Left kidney (tissue), 2 donors: ENCODE results near the gene TRPM3. TPM values are rescaled to one million over a fixed set of nuclear protein-coding genes. Genes with fewer than 3 reads are reported as not detected.

Experiments
- DNase-seq: peaks from one replicate; pipeline ENCODE4 v3.0.0-alpha.2; 2013
- polyA plus RNA-seq: library from polyadenylated mRNA; unstranded; fragments of 120-200 nt; gene quantifications from one replicate; pipeline ENCODE4 v1.2.1, GENCODE V29; 2013; ENCODE audit not compliant: insufficient read length

Gene TRPM3
- polyA plus RNA-seq, 1 donor = 15.4 TPM

- no peak for DNase-seq
Measured at GRCh38 chr9:70517926-70518610, 603.4 kb downstream of the TRPM3 start.

- no peak for DNase-seq
Measured at GRCh38 chr9:70514273-70514672, 607.1 kb downstream of the TRPM3 start.

DNA sequence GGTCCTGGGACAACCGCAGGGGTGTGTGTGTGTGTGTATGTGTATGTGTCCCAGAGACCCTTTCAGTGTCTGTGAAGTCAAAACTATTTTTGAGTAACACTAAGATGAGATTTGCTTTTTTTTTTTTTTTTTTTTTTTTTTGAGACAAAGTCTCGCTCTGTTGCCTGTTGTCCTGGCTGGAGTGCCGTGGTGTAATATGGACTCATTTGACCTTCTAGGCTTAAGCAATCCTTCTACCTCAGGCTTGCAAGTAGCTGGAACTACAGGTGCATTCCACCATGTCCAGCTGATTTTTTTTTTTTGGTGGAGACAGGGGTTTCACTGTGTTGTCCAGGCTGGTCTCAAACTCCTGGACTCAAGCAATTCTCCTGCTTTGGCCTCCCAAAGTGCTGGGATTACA, 609.6 kb downstream of the TRPM3 start:
- DNase-seq = no peak

GRCh38 chr9:70510157-70510770, 611.2 kb downstream of the TRPM3 start:
- no peak for DNase-seq

DNA sequence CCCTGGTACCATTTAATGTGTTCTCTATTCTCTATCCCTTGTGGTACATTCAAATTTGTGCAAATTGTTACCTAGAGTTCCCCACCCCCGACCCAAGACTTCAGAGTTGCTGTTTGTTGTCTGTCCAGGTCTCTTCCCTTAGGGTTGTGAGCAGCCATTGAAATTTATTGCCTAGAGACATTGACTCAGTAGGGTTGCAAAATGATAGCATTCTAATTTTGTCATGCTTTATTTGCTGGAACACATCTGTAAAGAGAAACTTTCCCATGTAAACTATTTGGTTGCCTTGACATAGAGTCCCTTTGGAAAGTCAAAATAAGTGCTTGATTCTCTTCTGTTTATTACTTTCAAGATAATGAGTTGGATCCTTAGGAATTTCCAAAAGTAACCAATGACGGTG, 615.3 kb downstream of the TRPM3 start:
- DNase-seq = no peak

DNA sequence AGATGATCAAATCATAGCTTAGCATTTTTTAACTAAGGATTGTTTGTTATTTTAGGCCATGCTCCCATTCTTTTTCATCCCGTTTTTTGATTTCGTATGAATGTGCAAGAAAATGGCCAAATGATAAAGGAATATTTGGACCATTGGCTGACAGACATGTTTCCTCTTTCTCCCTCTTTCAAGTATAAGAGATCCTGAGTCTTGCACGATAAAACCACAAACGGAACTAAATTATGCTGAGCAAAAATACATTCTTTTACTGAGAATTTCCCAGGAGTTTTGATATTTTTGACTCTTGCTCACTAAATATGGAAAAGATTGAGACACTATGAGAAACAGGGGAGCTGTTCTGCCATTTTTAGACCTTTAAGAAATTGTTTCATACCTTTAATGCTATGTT, 616.6 kb downstream of the TRPM3 start:
- no peak for DNase-seq

- DNase-seq = no peak
Measured at GRCh38 chr9:70502690-70503089, 618.7 kb downstream of the TRPM3 start.

DNA sequence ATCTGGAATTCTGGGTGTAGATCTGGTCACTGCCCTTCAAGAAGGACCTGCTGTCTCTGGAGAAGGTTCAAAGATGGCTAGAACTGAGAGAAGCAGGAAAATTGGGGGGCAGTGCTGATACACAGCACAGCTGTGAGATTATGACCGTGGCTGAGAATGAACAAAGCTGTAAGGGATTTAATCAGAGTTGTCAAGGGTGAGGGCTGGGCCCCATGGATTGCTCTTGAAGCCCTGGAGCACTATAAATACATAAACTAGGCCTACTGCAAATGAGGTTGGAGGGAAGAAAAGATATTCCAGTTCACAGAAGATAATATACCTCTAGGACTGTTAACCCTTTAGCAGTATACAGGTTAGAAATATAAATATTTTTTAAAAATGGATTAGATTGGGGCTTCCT, 620.6 kb downstream of the TRPM3 start:
- no peak for DNase-seq

GRCh38 chr9:70499621-70500020, 621.8 kb downstream of the TRPM3 start:
- no peak for DNase-seq

DNA sequence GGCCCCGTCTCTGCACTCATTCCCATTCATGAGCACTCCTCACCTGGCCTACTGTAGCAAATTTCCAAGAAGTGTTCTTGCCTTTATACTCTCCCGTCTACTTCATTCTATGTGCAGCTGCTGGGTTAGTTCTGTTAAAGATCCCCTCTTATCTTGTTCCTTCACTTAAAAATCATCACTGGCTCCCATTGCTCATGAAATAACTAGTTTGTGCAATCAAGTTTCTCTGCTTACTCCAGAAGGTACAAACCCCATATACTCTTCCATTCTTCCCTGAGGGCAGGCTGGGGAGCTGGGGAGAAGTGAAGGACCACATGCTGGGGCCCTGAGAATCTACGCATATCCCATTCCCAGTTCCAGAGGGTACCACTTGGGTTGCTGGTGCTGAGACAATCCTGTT, 622.6 kb downstream of the TRPM3 start:
- DNase-seq = no peak

GRCh38 chr9:70496244-70496643, 625.2 kb downstream of the TRPM3 start:
- DNase-seq = no peak

GRCh38 chr9:70495514-70495913, 625.9 kb downstream of the TRPM3 start:
- DNase-seq = no peak

GRCh38 chr9:70494221-70494620, 627.2 kb downstream of the TRPM3 start:
- no peak for DNase-seq

GRCh38 chr9:70493029-70493428, 628.4 kb downstream of the TRPM3 start:
- DNase-seq = no peak

GRCh38 chr9:70492319-70492777, 629.1 kb downstream of the TRPM3 start:
- no peak for DNase-seq

DNA sequence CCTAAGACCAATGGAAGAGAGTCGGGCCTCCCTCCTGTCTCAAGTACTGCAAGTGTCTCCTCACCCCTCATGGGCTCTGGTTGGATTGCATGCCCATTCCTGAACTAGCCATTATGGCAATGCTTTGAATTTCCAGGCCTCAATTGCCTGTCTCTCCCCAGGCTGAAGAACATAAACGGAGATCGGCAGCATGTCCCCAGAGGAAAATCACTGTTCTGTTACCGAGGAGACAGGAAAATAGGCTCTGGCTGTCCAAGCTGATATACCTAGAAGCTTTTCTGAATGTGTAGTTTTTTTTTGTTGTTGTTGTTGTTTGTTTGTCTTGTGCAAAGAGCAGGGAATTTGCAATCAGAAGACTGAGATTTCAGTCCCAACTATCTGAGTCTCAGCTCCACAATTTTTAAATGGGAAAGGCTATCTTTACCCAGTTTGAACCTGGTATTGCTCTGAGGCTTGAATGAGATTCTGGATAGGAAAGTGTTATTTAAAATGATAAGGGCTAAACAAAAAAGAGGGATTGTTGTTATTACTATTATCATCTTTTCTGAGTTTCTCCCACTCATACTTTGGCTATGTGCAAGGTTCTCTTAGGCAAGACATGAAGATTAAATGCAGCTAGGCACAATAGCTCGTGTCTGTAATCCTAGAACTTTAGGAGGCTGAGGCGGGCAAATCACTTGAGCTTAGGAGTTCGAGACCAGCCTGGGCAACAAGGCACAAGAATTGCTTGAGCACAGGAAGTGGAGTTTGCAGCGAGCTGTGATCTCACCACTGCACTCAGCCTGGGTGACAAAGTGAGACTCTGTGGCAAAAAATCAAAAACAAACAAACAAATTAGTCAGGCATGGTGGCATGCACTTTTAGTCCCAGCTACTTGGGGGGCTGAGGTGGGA, 629.7 kb downstream of the TRPM3 start:
- DNase-seq = no peak

- DNase-seq = no peak
Measured at GRCh38 chr9:70490478-70490877, 630.9 kb downstream of the TRPM3 start.

DNA sequence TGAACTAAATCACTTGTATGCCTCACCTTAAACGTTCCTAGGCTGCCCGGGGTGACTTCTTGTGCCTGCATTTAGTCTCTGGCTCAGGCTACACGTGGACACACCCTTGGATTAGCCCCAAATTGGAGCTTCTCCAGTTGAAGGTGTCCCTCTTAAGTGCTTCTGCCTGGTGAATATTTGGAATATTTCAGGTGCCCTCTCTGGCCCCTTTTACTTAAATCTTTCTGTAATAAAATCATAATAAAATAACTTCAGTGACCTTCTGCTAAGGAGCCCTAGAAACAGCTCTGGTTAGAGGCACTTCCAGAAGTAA, 632.7 kb downstream of the TRPM3 start:
- DNase-seq = no peak

GRCh38 chr9:70488098-70488792, 633.2 kb downstream of the TRPM3 start:
- DNase-seq = no peak

DNA sequence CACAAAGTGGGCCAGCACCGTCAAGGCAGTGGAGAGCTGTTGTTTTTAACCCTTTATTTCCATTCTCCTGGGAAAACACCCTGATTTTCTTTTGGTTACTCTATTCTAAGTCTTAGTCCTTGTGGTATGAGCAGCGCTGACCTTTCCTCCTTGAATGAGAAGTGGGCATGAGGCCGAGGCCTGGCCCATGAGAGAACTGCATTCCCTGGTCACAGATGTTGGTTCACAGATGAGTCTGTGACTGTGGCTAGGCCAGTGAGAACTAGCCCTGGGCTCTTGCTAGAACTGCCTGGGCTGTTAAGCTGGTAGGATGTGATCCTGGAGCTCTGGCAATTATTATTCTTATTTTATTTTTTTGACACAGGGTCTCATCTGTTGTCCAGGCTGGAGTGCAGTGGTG, 635.3 kb downstream of the TRPM3 start:
- DNase-seq = no peak

DNA sequence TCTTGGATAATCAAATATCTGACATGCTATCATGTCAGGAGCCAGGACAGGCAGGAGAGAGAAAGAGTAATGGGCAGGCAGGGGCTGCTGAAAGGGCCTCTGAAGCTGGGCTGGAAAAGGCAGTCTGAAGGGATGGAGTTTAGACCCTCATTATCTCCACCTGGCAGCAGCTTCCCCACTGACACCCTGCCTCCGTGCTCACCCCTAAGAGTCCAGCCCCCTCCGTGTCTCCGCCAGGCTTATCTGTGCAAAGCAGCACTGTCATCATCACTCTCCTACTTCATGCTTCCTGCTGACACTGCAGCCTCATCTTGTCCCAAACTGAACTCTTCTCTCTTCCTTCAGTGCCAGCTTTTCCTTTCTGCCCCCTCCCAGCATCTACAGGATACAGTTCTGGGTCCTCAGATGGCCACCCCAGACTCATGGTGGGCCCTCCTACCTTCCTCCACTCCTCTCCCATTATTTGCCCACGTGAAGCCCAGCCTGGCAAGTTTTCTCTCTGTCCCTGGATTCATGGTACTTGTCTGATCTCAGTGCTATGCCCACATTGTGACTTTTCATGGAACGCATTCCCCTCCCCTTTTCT, 636.1 kb downstream of the TRPM3 start:
- no peak for DNase-seq
